ENCODE measurements around the gene TXNRD2. TPM values are rescaled to one million over a fixed set of nuclear protein-coding genes. Genes with fewer than 3 reads are reported as not detected.

TXNRD2 gene
- total and polyA plus RNA-seq, 2 experiments from 2014 or later: 11.2 to 12.4 TPM

GRCh38 chr22:19957445-19957844, 15.8 kb upstream of the TXNRD2 start (continued):
- no peak for TF ChIP-seq ZNF462 (CRISPR knock-in tag; IDR thresholded peaks at IDR 0.05)

GRCh38 chr22:19955241-19956128, 13.9 kb upstream of the TXNRD2 start:
- no peaks in the 10 kb centered on the region; the same call in 2 of the 3 replicates for H3K9me3 Mint-ChIP-seq
- Histone ChIP-seq H3K4me1 (ENCODE audit: insufficient read depth) (peaks cover 7% of the 10 kb centered on the region), H2AFZ (no peak overlapping the region), H3K27me3 (ENCODE audit: insufficient read depth) (no peaks in the 10 kb centered on the region), H3K4me2 (no peak overlapping the region), H3K79me2 (replicated peaks; ENCODE audit: insufficient read depth) (no peaks in the 10 kb centered on the region), H3K9me2 (ENCODE audit: insufficient read depth) (no peaks in the 10 kb centered on the region), H3K27ac (ENCODE audit: low read depth) (no peak overlapping the region), H3K36me3 (ENCODE audit: insufficient read depth) (no peaks in the 10 kb centered on the region), H3K4me3 (no peak overlapping the region), H3F3A (replicated peaks; ENCODE audit: low read depth) (no peaks in the 10 kb centered on the region), H4K20me1 (replicated peaks; ENCODE audit: insufficient read depth) (no peaks in the 10 kb centered on the region)
- peaks cover 11% of the 10 kb centered on the region for H3K27me3 Mint-ChIP-seq (ENCODE audit: insufficient read depth, low read depth, poor library complexity)
- no peak overlapping the region for H3K27ac Mint-ChIP-seq
- H3K36me3 Mint-ChIP-seq (ENCODE audit: low read depth): peaks cover 5% of the 10 kb centered on the region; the same call in 2 of the 3 replicates
- DNase-seq (ENCODE audit: low spot score): no peak
- ATAC-seq: no peak
- peaks cover 24% of the 10 kb centered on the region for H3K4me1 Mint-ChIP-seq
- H3K4me3 Mint-ChIP-seq: no peak overlapping the region
- no peak for TF ChIP-seq CREB1 (CRISPR knock-in tag; IDR thresholded peaks at IDR 0.05; ENCODE audit: low read depth)
- no peak for TF ChIP-seq JUNB (IDR thresholded peaks at IDR 0.05; ENCODE audit: unreplicated experiment)
- TF ChIP-seq STAT1 (IDR thresholded peaks at IDR 0.05; ENCODE audit: unreplicated experiment): no peak
- no peak for TF ChIP-seq ETS1 (IDR thresholded peaks at IDR 0.05)
- TF ChIP-seq NANOG (IDR thresholded peaks at IDR 0.05; ENCODE audit: borderline replicate concordance): no peak
- TF ChIP-seq ZNF114 (CRISPR knock-in tag; IDR thresholded peaks at IDR 0.05): no peak
- TF ChIP-seq EZH2phosphoT487 (IDR thresholded peaks at IDR 0.05; ENCODE audit: unreplicated experiment): no peak
- no peak for TF ChIP-seq ZNF331 (CRISPR knock-in tag; IDR thresholded peaks at IDR 0.05; ENCODE audit: low read depth)
